Hepatocyte (in vitro differentiated cells): Measurements from ENCODE around the gene TTBK2. TPM values are rescaled to one million over a fixed set of nuclear protein-coding genes. Genes with fewer than 3 reads are reported as not detected.

Source experiments
- DNase-seq: peaks from one replicate; pipeline ENCODE4 v3.0.0-alpha.2; 2016; ENCODE audit warnings: low spot score
- H2AFZ ChIP-seq: fragments of 200-600 bp; sonication (generic); 2 replicates; pipeline ENCODE4 v1.6.0; 2016; ENCODE audit warnings: antibody characterized with exemption, mild to moderate bottlenecking
- H3K27ac ChIP-seq: fragments of 200-600 bp; sonication (generic); 2 replicates; pipeline ENCODE4 v1.5.1; 2016; ENCODE audit warnings: mild to moderate bottlenecking
- H3K27me3 ChIP-seq: fragments of 200-600 bp; sonication (generic); 2 replicates; pipeline ENCODE4 v1.6.1; 2016
- H3K36me3 ChIP-seq: fragments of 200-600 bp; sonication (generic); replicated peaks from 2 replicates; pipeline ENCODE4 v1.5.1; 2016; ENCODE audit warnings: low read depth; ENCODE audit not compliant: insufficient read depth
- H3K4me1 ChIP-seq: fragments of 200-600 bp; sonication (generic); 2 replicates; pipeline ENCODE4 v1.5.1; 2016; ENCODE audit warnings: mild to moderate bottlenecking, moderate library complexity; ENCODE audit not compliant: insufficient read depth
- H3K4me2 ChIP-seq: fragments of 200-600 bp; sonication (generic); 2 replicates; pipeline ENCODE4 v1.6.0; 2016
- H3K4me3 ChIP-seq: fragments of 200-600 bp; sonication (generic); 2 replicates; pipeline ENCODE4 v1.5.1; 2016; ENCODE audit warnings: mild to moderate bottlenecking
- H3K79me2 ChIP-seq: fragments of 200-600 bp; sonication (generic); 2 replicates; pipeline ENCODE4 v1.6.0; 2017; ENCODE audit warnings: mild to moderate bottlenecking
- H3K9me2 ChIP-seq: fragments of 200-600 bp; sonication (generic); replicated peaks from 2 replicates; pipeline ENCODE4 v1.6.0; 2017; ENCODE audit warnings: mild to moderate bottlenecking; ENCODE audit not compliant: insufficient read depth
- H3K9me3 ChIP-seq: fragments of 200-600 bp; sonication (generic); 2 replicates; pipeline ENCODE4 v1.5.1; 2016; ENCODE audit warnings: low read depth, mild to moderate bottlenecking
- H4K20me1 ChIP-seq: fragments of 200-600 bp; sonication (generic); 2 replicates; pipeline ENCODE4 v1.6.0; 2016; ENCODE audit warnings: mild to moderate bottlenecking; ENCODE audit not compliant: insufficient read depth, poor library complexity, severe bottlenecking
- EZH2 ChIP-seq: fragments of 200-600 bp; sonication (generic); IDR thresholded peaks from 2 replicates; pipeline ENCODE4 v1.6.1; 2016; ENCODE audit warnings: antibody characterized with exemption, mild to moderate bottlenecking, borderline replicate concordance
- EZH2phosphoT487 ChIP-seq: fragments of 200-600 bp; sonication (generic); IDR thresholded peaks from one replicate; pipeline ENCODE4 v1.6.1; 2018; ENCODE audit warnings: antibody characterized with exemption, mild to moderate bottlenecking, low read depth, moderate library complexity; ENCODE audit not compliant: unreplicated experiment, severe bottlenecking
- WGBS: methylation state at CpG from one replicate; pipeline ENCODE4 v1.1.6; 2016; ENCODE audit warnings: low lambda C conversion rate; ENCODE audit errors: missing lambda C conversion rate; 5-methylcytosine and 5-hydroxymethylcytosine counted together
- polyA plus RNA-seq: library from polyadenylated mRNA; unstranded; fragments of >200 nt; fragmentation: Nextera tagmentation; extraction: Ambion mirVana; gene quantifications from 2 replicates; pipeline ENCODE4 v1.2.1, GENCODE V29; 2016
- total RNA-seq: library from RNA; depleted of rRNA; stranded (reverse); fragments of >200 nt; gene quantifications from 2 replicates; pipeline ENCODE4 v1.2.3, GENCODE V29; 2014
- TF ChIP-seq, protein P1 (sequence below): fragments of 200-600 bp; sonication (generic); IDR thresholded peaks from 2 replicates; pipeline ENCODE4 v1.5.1; 2016; ENCODE audit warnings: antibody characterized with exemption, mild to moderate bottlenecking; ENCODE audit not compliant: poor library complexity

TTBK2 gene
- total and polyA plus RNA-seq, 2 experiments from 2014 or later, result 3.8 to 8.5 TPM

- Histone ChIP-seq H4K20me1 (no peaks in the 10 kb centered on the region), H3K9me2 (no peaks in the 10 kb centered on the region), H3K4me1 (no peaks in the 10 kb centered on the region), H3K27ac (no peak overlapping the region), H3K4me3 (no peak overlapping the region), H3K27me3 (no peaks in the 10 kb centered on the region), H2AFZ (no peak overlapping the region), H3K4me2 (no peak overlapping the region), H3K9me3 (no peaks in the 10 kb centered on the region), H3K79me2 (peaks cover 2% of the 10 kb centered on the region), H3K36me3 (peaks cover 4% of the 10 kb centered on the region)
- TF ChIP-seq, protein P1, sequence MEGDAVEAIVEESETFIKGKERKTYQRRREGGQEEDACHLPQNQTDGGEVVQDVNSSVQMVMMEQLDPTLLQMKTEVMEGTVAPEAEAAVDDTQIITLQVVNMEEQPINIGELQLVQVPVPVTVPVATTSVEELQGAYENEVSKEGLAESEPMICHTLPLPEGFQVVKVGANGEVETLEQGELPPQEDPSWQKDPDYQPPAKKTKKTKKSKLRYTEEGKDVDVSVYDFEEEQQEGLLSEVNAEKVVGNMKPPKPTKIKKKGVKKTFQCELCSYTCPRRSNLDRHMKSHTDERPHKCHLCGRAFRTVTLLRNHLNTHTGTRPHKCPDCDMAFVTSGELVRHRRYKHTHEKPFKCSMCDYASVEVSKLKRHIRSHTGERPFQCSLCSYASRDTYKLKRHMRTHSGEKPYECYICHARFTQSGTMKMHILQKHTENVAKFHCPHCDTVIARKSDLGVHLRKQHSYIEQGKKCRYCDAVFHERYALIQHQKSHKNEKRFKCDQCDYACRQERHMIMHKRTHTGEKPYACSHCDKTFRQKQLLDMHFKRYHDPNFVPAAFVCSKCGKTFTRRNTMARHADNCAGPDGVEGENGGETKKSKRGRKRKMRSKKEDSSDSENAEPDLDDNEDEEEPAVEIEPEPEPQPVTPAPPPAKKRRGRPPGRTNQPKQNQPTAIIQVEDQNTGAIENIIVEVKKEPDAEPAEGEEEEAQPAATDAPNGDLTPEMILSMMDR, result no peak
- TF ChIP-seq EZH2phosphoT487 (no peak), EZH2 (no peak)
- 99% methylated on average over 7 of the region's 7 CpGs for WGBS
- no peak for DNase-seq
These were observed 191.2 kb downstream of the TTBK2 start for GRCh38 chr15:42729409-42729808.

DNA sequence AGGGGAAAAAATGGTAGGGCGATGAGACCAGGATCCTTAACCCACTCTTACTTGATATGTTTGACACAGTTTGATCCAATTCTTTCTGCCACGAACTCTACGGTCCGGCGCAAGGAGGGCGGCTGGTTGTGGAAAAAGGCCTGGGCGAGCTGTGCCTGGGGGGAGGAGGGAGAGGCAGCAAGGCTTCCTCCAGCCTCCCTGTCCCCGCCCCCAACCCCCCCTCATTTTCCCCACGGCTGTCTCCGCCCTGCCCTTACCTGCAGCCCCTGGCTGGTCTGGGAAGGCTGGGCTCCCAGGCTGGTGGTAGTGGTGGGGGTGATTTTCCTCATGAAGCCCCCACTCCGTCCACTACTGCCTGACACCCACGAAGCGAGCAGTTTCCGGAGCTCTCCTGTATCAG is 191.6 kb downstream of the TTBK2 start:
- TF ChIP-seq, protein P1, result no peak
- TF ChIP-seq EZH2phosphoT487 (no peak), EZH2 (no peak)
- no peaks in the 10 kb centered on the region for H3K79me2 ChIP-seq
- 93% methylated on average over 14 of the region's 14 CpGs for WGBS
- H3K27me3 ChIP-seq, result no peaks in the 10 kb centered on the region
- H3K4me1 ChIP-seq, result no peaks in the 10 kb centered on the region
- H3K9me2 ChIP-seq, result no peaks in the 10 kb centered on the region
- no peaks in the 10 kb centered on the region for H3K9me3 ChIP-seq
- no peak overlapping the region for H3K27ac ChIP-seq
- no peak overlapping the region for H3K4me2 ChIP-seq
- peaks cover 4% of the 10 kb centered on the region for H3K36me3 ChIP-seq
- no peak for DNase-seq
- H3K4me3 ChIP-seq, result no peak overlapping the region
- no peak overlapping the region for H2AFZ ChIP-seq
- H4K20me1 ChIP-seq, result no peaks in the 10 kb centered on the region

DNA sequence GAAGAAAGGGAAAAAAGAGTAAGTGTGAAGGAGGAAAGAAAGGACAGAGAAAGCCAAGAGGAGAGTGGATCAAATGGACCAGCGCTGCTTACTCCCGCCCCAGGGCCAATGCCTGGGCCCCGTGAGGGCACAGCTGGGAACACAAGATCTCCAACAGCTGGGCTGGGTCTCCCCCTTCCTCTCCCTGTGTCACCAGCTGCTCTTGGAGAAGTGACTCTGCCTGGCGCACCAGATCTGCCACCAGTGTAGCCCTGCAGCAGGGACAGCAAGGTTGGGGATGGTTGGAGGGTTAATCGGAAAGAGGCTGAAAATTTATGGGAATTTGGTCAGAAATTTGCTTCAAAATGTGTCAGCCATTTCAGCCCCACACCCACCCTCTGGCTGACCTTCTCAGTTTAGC is 192.0 kb downstream of the TTBK2 start:
- Histone ChIP-seq H3K4me3 (no peak overlapping the region), H3K27me3 (no peaks in the 10 kb centered on the region), H3K27ac (no peak overlapping the region), H3K9me2 (no peaks in the 10 kb centered on the region), H3K79me2 (no peaks in the 10 kb centered on the region), H3K9me3 (no peaks in the 10 kb centered on the region), H3K36me3 (peaks cover 4% of the 10 kb centered on the region), H2AFZ (no peak overlapping the region), H3K4me2 (no peak overlapping the region), H4K20me1 (no peaks in the 10 kb centered on the region), H3K4me1 (no peaks in the 10 kb centered on the region)
- 84% methylated on average over 5 of the region's 5 CpGs for WGBS
- no peak for TF ChIP-seq EZH2
- TF ChIP-seq EZH2phosphoT487, result no peak
- TF ChIP-seq, protein P1, result no peak
- DNase-seq, result no peak
